GM20000 (cell line): ENCODE measurements around the gene KCNMB2.

Source experiments
- DNase-seq: peaks from one replicate; pipeline ENCODE4 v3.0.0; 2012; ENCODE audit warnings: low spot score
- CTCF ChIP-seq: IDR thresholded peaks from 2 replicates; pipeline ENCODE4 v1.5.1; 2012; ENCODE audit warnings: mild to moderate bottlenecking, control low read depth; ENCODE audit errors: extremely low read depth, missing control alignments

Gene KCNMB2

GRCh38 chr3:178771511-178771910 is 235.3 kb downstream of the KCNMB2 start:
- no peak for DNase-seq
- no peak for TF ChIP-seq CTCF

DNA sequence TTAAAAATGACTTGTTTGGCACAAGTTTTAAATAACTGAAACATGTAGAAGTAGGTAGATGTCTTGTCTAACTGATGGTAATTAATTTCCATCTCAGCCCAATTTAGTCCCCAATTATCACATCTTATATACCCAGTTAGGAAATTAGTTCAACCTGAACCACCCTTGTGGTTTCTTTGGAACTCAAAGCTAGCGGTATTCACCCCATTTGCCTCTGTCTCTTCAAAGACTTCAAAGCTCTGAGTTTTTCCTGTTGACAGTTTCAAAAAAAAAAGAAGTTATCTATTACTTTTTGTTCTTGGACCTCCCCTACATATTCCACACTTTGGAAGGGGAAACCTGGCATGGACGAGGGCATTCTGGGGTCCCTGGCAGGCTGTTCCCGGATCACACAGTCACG is 236.5 kb downstream of the KCNMB2 start:
- no peak for TF ChIP-seq CTCF
- no peak for DNase-seq

GRCh38 chr3:178773358-178773757 is 237.1 kb downstream of the KCNMB2 start:
- no peak for DNase-seq
- TF ChIP-seq CTCF = no peak

DNA sequence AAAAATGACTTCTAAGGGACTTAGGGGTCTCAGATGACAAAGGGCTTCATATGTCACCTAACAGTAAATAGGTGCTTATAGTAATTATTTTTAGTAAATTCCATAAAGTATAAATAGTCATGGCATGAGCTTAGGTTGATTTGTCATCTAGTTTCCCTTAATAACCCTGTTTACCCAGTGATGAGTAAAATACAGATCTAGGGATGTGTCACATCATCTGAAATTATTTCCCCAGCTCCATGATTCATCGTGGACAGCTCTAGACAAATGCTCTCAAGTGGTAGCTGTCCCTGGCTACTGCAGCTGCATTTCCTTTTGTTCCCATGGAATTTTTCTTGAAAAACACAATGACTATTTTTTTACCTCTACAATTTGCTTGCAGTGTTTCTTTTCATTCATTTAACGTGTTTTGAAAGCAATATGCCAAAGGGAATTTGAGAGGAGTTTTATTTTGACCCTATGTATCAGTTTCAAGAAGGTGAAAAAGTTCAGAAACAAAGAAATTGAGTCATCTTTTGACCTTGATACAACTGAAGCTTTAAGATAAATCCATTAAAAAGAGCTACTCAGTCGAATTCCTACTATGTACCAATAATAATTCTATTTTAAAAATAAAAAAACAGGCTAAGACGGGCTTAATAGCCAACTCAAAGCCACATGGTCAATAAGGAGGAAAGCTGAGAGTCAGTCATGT is 241.6 kb downstream of the KCNMB2 start:
- no peak for TF ChIP-seq CTCF
- peak; percentile 33 for DNase-seq

DNA sequence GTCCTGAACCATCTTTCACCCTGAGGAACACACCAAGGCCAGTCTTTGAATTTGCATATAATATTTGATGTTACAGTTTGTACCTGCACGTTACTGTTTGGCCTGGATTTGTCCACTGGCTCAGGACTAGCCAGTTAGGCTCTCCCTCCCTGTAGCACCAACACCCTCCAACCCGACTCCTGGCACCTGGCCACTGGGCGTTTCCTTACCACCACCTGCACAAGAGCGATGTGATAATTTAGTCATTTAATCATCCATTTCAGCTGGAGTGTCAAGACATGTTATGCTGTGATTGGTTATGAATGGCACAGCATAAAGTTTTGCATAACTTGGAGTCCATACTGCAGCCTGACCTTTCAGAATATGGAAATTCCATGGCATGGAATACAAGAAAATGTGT is 242.4 kb downstream of the KCNMB2 start:
- no peak for DNase-seq
- no peak for TF ChIP-seq CTCF

- no peak for TF ChIP-seq CTCF
- no peak for DNase-seq
Measured at GRCh38 chr3:178785961-178786360, 249.7 kb downstream of the KCNMB2 start.

DNA sequence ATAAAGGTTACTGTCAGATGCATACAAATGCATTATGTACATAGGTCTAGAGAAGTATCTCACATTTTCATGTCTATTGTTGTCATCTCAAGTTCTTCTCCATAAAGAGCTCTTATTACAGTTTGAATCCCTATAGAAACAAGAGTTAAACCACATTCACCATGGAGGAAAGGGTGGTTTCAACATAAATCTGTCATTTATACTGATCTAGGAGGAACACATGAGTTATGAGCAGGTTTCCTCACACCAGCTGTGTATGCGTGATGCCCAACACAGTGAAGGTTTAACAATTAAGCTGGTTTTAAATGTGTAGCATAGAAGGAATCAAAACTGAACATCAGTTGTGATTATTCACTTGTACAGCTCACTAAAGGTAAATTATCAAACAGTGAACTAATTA is 251.7 kb downstream of the KCNMB2 start:
- no peak for DNase-seq
- TF ChIP-seq CTCF = no peak
